H54 (cell line): ENCODE data around the gene ATPAF2.

Source experiments
- DNase-seq: peaks from one replicate; pipeline ENCODE4 v3.0.0; 2011; ENCODE audit warnings: low spot score, mixed read lengths; ENCODE audit not compliant: insufficient read length
- FAIRE-seq: peaks from 3 replicates; lab custom pipeline; 2011; peaks lifted over from hg19 to GRCh38; lab: Jason Lieb, UNC
- POLR2A ChIP-seq: IDR thresholded peaks from 2 replicates; pipeline ENCODE4 v1.6.1; 2011; ENCODE audit warnings: low read depth, mild to moderate bottlenecking, low read length

Gene ATPAF2

GRCh38 chr17:17993852-17994251 is 45.1 kb downstream of the ATPAF2 start:
- DNase-seq = no peak
- no peak for FAIRE-seq
- TF ChIP-seq POLR2A = no peak

- DNase-seq (no peak), FAIRE-seq (no peak)
- no peak for TF ChIP-seq POLR2A
Observed at GRCh38 chr17:17993366-17993765, 45.6 kb downstream of the ATPAF2 start.

GRCh38 chr17:17990282-17990681 is 48.7 kb downstream of the ATPAF2 start:
- no peak for TF ChIP-seq POLR2A
- FAIRE-seq = no peak
- DNase-seq = no peak

- no peak for TF ChIP-seq POLR2A
- DNase-seq (no peak), FAIRE-seq (no peak)
Observed at GRCh38 chr17:17989618-17990017, 49.4 kb downstream of the ATPAF2 start.

- FAIRE-seq = no peak
- TF ChIP-seq POLR2A = no peak
- DNase-seq = no peak
Observed at GRCh38 chr17:17989081-17989480, 49.9 kb downstream of the ATPAF2 start.

- TF ChIP-seq POLR2A = no peak
- FAIRE-seq = no peak
- DNase-seq = no peak
Observed at GRCh38 chr17:17988427-17988945, 50.5 kb downstream of the ATPAF2 start.

- FAIRE-seq (no peak), DNase-seq (no peak)
- TF ChIP-seq POLR2A = no peak
Observed at GRCh38 chr17:17987901-17988300, 51.1 kb downstream of the ATPAF2 start.

GRCh38 chr17:17987187-17987896 is 51.6 kb downstream of the ATPAF2 start:
- FAIRE-seq (no peak), DNase-seq (no peak)
- no peak for TF ChIP-seq POLR2A

GRCh38 chr17:17985555-17985954 is 53.4 kb downstream of the ATPAF2 start:
- FAIRE-seq (no peak), DNase-seq (no peak)
- no peak for TF ChIP-seq POLR2A

- FAIRE-seq (no peak), DNase-seq (no peak)
- no peak for TF ChIP-seq POLR2A
Observed at GRCh38 chr17:17985153-17985552, 53.8 kb downstream of the ATPAF2 start.

GRCh38 chr17:17983776-17984175 is 55.2 kb downstream of the ATPAF2 start:
- no peak for FAIRE-seq
- no peak for TF ChIP-seq POLR2A
- DNase-seq = no peak

- FAIRE-seq (no peak), DNase-seq (no peak)
- TF ChIP-seq POLR2A = no peak
Observed at GRCh38 chr17:17983376-17983775, 55.6 kb downstream of the ATPAF2 start.

- FAIRE-seq (no peak), DNase-seq (no peak)
- TF ChIP-seq POLR2A = no peak
Observed at GRCh38 chr17:17982801-17983200, 56.2 kb downstream of the ATPAF2 start.

- DNase-seq (no peak), FAIRE-seq (no peak)
- TF ChIP-seq POLR2A = no peak
Observed at GRCh38 chr17:17981330-17981729, 57.6 kb downstream of the ATPAF2 start.

GRCh38 chr17:17979778-17980177 is 59.2 kb downstream of the ATPAF2 start:
- FAIRE-seq (no peak), DNase-seq (no peak)
- TF ChIP-seq POLR2A = no peak
